Kidney (tissue), 14 donors: Measurements from ENCODE around the gene PXN. TPM values are rescaled to one million over a fixed set of nuclear protein-coding genes. Genes with fewer than 3 reads are reported as not detected.

ENCODE experiments used
- DNase-seq, 5 donors: peaks; one replicate each; pipeline ENCODE4 v3.0.0-alpha.2; 2013 to 2020
- FAIRE-seq: peaks from 2 replicates; lab custom pipeline; 2012; peaks lifted over from hg19 to GRCh38; lab: Jason Lieb, UNC
- H3K27ac ChIP-seq, 2 donors: one replicate each; pipeline ENCODE4 v1.7.0; 2013; ENCODE audit warnings: low read depth in 2 of 2, low read length in 2 of 2, inconsistent platforms in 1 of 2
- H3K27me3 ChIP-seq: one replicate; pipeline ENCODE4 v1.7.1; 2013; ENCODE audit warnings: low read length, inconsistent platforms; ENCODE audit not compliant: control insufficient read depth, insufficient read depth
- H3K36me3 ChIP-seq, 3 donors: one replicate each; pipeline versions ENCODE4 v1.7.0 to v1.7.1; 2013; ENCODE audit warnings: low read length in 3 of 3, control low read depth in 1 of 3, inconsistent platforms in 1 of 3; ENCODE audit not compliant: insufficient read depth in 3 of 3, control insufficient read depth in 2 of 3
- H3K4me1 ChIP-seq, 3 donors: one replicate each; pipeline versions ENCODE4 v1.7.0 to v1.7.1; 2013; ENCODE audit warnings: low read length in 3 of 3, inconsistent platforms in 1 of 3, low read depth in 1 of 3; ENCODE audit not compliant: control insufficient read depth in 2 of 3, insufficient read depth in 2 of 3
- H3K4me3 ChIP-seq, 3 donors: one replicate each; pipeline versions ENCODE4 v1.7.0 to v1.8.1; 2013; ENCODE audit warnings: low read length in 3 of 3, control low read depth in 1 of 3, inconsistent platforms in 1 of 3
- H3K9ac ChIP-seq, 3 donors: one replicate each; pipeline versions ENCODE4 v1.7.0 to v1.7.1; 2013; ENCODE audit warnings: low read length in 3 of 3, control low read depth in 1 of 3, inconsistent platforms in 1 of 3
- H3K9me3 ChIP-seq, 3 donors: one replicate each; pipeline versions ENCODE4 v1.7.0 to v1.7.1; 2013; ENCODE audit warnings: low read length in 3 of 3, control low read depth in 1 of 3, inconsistent platforms in 1 of 3; ENCODE audit not compliant: control insufficient read depth in 2 of 3, insufficient read depth in 1 of 3
- intact Hi-C: fragments of 100-400 bp; cut with DNase I; formaldehyde crosslinking; loops from one replicate; pipeline ENCODE4 v1.11.1; 2022
- polyA plus RNA-seq: library from polyadenylated mRNA; stranded (reverse); fragments of 350-450 nt; fragmentation: Illumina TruSeq; extraction: RNeasy Lipid Tissue Mini Kit (QIAGEN cat#74804); gene quantifications from one replicate; pipeline ENCODE4 v1.2.3, GENCODE V29; 2014; ENCODE audit warnings: low read depth, low replicate concordance; ENCODE audit not compliant: insufficient read depth
- total RNA-seq: library from RNA; stranded (reverse); fragmentation: NEBNext Ultra II Directional; extraction: Animal tissue kit (Norgen Biotek cat#: 25700); gene quantifications from one replicate; pipeline ENCODE4 v1.2.1, GENCODE V29; 2021
- TF ChIP-seq, protein P1 (sequence below): IDR thresholded peaks from 3 replicates; pipeline ENCODE4 v1.5.1; 2012; ENCODE audit warnings: mild to moderate bottlenecking, moderate library complexity, borderline replicate concordance; ENCODE audit not compliant: insufficient read depth; ENCODE audit errors: extremely low read depth
- donor health status: control.
- donor health status: control.
- donor health status: control.
- donor health status: control.
- donor health status: control.
- donor health status: DM: yes; HTN: yes; CAD: no.
- donor health status: Normal renal cell carcinoma (clear cell type).

PXN gene
- total and polyA plus RNA-seq, 2 donors from 2014 or later, result 57.1 to 133 TPM

DNA sequence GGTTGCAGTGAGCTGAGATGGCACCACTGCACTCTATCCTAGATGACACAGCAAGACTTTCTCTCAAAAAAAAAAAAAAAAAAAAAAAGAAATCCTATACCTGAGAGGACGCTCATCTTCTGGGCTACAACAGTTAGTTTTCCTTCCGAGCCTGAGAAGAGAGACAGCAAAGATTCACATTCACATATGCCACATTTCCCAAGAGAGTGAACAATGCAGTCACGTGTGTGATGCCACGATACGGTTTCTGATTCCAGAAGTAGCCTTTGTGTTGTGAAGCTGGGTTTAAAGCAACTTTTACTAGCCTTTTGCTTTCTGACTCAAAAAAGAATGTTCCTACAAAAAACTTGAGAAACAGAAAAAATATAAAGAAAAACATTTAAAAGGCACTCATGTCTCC, 90.5 kb downstream of the PXN start:
- H3K4me3 ChIP-seq, result no peak overlapping the region
- H3K27ac ChIP-seq, result no peak overlapping the region
- no peak overlapping the region for H3K9ac ChIP-seq
- H3K9me3 ChIP-seq, result no peaks in the 10 kb centered on the region
- FAIRE-seq, result no peak
- intact Hi-C loops, result no loop called here
- TF ChIP-seq, protein P1, sequence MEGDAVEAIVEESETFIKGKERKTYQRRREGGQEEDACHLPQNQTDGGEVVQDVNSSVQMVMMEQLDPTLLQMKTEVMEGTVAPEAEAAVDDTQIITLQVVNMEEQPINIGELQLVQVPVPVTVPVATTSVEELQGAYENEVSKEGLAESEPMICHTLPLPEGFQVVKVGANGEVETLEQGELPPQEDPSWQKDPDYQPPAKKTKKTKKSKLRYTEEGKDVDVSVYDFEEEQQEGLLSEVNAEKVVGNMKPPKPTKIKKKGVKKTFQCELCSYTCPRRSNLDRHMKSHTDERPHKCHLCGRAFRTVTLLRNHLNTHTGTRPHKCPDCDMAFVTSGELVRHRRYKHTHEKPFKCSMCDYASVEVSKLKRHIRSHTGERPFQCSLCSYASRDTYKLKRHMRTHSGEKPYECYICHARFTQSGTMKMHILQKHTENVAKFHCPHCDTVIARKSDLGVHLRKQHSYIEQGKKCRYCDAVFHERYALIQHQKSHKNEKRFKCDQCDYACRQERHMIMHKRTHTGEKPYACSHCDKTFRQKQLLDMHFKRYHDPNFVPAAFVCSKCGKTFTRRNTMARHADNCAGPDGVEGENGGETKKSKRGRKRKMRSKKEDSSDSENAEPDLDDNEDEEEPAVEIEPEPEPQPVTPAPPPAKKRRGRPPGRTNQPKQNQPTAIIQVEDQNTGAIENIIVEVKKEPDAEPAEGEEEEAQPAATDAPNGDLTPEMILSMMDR, result no peak
- DNase-seq, result no peak
- H3K27me3 ChIP-seq, result no peaks in the 10 kb centered on the region
- peaks cover 25 to 72% (median 51%) of the 10 kb centered on the region in 3 donors for H3K36me3 ChIP-seq
- H3K4me1 ChIP-seq, result no peaks in the 10 kb centered on the region

DNA sequence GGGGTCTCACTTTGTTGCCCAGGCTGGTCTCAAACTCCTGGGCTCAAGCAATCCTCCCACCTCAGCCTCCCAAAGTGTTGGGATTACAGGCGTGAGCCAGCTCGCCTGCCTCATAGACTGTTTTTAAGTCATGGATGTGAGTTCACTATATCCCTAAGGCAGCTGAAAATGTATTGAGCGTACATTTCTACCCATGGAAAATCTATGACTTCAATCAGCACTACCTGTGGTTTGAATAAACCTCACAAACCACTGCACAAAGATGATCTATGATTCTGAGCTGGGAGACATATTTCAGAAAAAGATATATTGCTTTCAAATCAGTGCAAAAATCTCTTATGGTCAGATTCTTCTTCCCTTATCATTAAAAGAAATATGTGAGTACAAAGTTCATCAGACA, 93.5 kb downstream of the PXN start:
- Histone ChIP-seq H3K27me3 (no peaks in the 10 kb centered on the region), H3K9ac (no peak overlapping the region), H3K36me3 (peaks cover 20 to 68% (median 46%) of the 10 kb centered on the region in 3 donors), H3K27ac (no peak overlapping the region), H3K4me1 (no peaks in the 10 kb centered on the region), H3K4me3 (no peak overlapping the region), H3K9me3 (no peaks in the 10 kb centered on the region)
- intact Hi-C loops, result no loop called here
- FAIRE-seq (no peak), DNase-seq (no peak)
- TF ChIP-seq, protein P1, result no peak

DNA sequence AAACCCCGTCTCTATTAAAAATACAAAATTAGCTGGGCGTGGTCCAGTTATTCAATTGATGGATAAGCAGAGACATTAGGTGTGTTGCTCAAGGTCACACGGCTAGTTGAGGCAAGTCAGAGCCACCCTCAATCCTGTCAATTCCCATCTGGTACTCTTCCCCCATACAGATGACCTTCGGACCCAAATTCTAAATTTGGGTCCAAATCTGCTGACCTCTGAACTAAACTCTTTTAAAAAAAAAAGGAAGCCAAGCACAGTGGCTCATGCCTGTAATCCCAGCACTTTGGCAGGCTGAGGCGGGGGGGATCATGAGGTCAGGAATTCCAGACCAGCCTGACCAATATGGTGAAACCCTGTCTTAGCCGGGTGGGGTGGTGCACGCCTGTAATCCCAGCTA, 94.9 kb downstream of the PXN start:
- no peaks in the 10 kb centered on the region for H3K27me3 ChIP-seq
- no peak overlapping the region for H3K9ac ChIP-seq
- FAIRE-seq (no peak), DNase-seq (no peak)
- TF ChIP-seq, protein P1, result no peak
- no peaks in the 10 kb centered on the region for H3K9me3 ChIP-seq
- no peak overlapping the region for H3K27ac ChIP-seq
- no peaks in the 10 kb centered on the region for H3K4me1 ChIP-seq
- H3K4me3 ChIP-seq, result no peak overlapping the region
- intact Hi-C loops, result no loop called here
- peaks cover 16 to 54% (median 36%) of the 10 kb centered on the region in 3 donors for H3K36me3 ChIP-seq

DNA sequence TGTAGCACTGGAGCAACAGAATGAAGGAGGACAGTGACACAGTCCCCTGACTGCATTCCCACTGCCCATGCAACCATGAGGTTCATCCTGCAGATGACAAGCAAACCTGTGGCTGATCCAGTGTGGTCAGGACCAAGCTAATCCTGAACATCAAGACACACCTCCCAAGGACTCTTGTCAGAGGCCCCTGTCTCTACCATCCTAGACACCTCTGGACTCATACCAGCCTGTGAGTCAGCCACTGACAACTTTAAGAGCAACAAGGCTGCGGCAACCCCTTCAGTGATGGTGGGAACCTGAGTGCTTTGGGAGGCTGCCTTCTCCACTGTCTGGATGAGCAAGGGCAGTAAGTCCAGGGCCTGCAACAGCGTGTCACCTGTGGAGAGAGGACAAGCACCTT, 95.6 kb downstream of the PXN start:
- H3K9me3 ChIP-seq, result no peaks in the 10 kb centered on the region
- no peak for DNase-seq
- TF ChIP-seq, protein P1, result no peak
- peaks cover 16 to 47% (median 33%) of the 10 kb centered on the region in 3 donors for H3K36me3 ChIP-seq
- no peak overlapping the region for H3K27ac ChIP-seq
- intact Hi-C loops, result no loop called here
- H3K4me3 ChIP-seq, result no peak overlapping the region
- FAIRE-seq, result no peak
- no peaks in the 10 kb centered on the region for H3K4me1 ChIP-seq
- no peak overlapping the region for H3K9ac ChIP-seq
- H3K27me3 ChIP-seq, result no peaks in the 10 kb centered on the region
